Stimulated activated memory B cell treated with anti-CD40 and anti-IgM and Interleukin-4, amounts not matched to agents 10 μg/mL and 1 μg/mL and 100 μg/mL, for 72 hours (primary cell): Measurements from ENCODE around the gene PUS7L.

Experiments
- ATAC-seq: fragments of 150-1000 bp; cut with Tn5 transposase; 2 replicates; pipeline ENCODE4 v1.10.0; 2021
- H3K27ac Mint-ChIP-seq: one replicate; pipeline ENCODE4 v1.8.0; 2022; ENCODE audit warnings: mild to moderate bottlenecking, mixed read lengths
- H3K27me3 Mint-ChIP-seq: one replicate; pipeline ENCODE4 v1.8.0; 2022; ENCODE audit warnings: mixed read lengths
- H3K36me3 Mint-ChIP-seq: one replicate; pipeline ENCODE4 v1.8.0; 2022; ENCODE audit warnings: mixed read lengths
- H3K4me1 Mint-ChIP-seq: one replicate; pipeline ENCODE4 v1.8.0; 2022; ENCODE audit warnings: mixed read lengths
- H3K4me3 Mint-ChIP-seq: one replicate; pipeline ENCODE4 v1.8.0; 2022; ENCODE audit warnings: mild to moderate bottlenecking, moderate library complexity, mixed read lengths
- H3K9me3 Mint-ChIP-seq: one replicate; pipeline ENCODE4 v1.8.0; 2022; ENCODE audit warnings: mixed read lengths

Gene PUS7L

GRCh38 chr12:43758728-43759563 lies at the start of gene PUS7L, which contains the start of gene IRAK4:
TSS of gene PUS7L (minus strand) at chr12:43758790. CDS start at chr12:43755245, 3,545 bp downstream.
TSS of gene IRAK4 (plus strand) at chr12:43758951. CDS start at chr12:43768112, 9,161 bp downstream.
- no peaks in the 10 kb centered on the region for H3K27me3 Mint-ChIP-seq
- peak within 1 kb of the TSS; percentile 99 for H3K4me3 Mint-ChIP-seq
- peak within 1 kb of the TSS; percentile 99 for H3K27ac Mint-ChIP-seq
- ATAC-seq = peak; percentile 99
- peaks cover 71% of the 10 kb centered on the region for H3K4me1 Mint-ChIP-seq
- peaks cover 26% of the 10 kb centered on the region for H3K36me3 Mint-ChIP-seq
- H3K9me3 Mint-ChIP-seq = no peaks in the 10 kb centered on the region

GRCh38 chr12:43807386-43807785 lies 48.8 kb upstream of the PUS7L start:
- H3K4me3 Mint-ChIP-seq = no peak overlapping the region
- H3K27ac Mint-ChIP-seq = peak overlapping the region; percentile 97
- no peaks in the 10 kb centered on the region for H3K27me3 Mint-ChIP-seq
- peaks cover 5% of the 10 kb centered on the region for H3K36me3 Mint-ChIP-seq
- ATAC-seq = no peak
- H3K4me1 Mint-ChIP-seq = peaks cover 20% of the 10 kb centered on the region
- no peaks in the 10 kb centered on the region for H3K9me3 Mint-ChIP-seq

- H3K27ac Mint-ChIP-seq = peak overlapping the region; percentile 97
- peaks cover 5% of the 10 kb centered on the region for H3K36me3 Mint-ChIP-seq
- no peaks in the 10 kb centered on the region for H3K27me3 Mint-ChIP-seq
- peak overlapping the region; percentile 96 for H3K4me3 Mint-ChIP-seq
- no peak for ATAC-seq
- H3K9me3 Mint-ChIP-seq = no peaks in the 10 kb centered on the region
- peaks cover 20% of the 10 kb centered on the region for H3K4me1 Mint-ChIP-seq
These were observed 48.1 kb upstream of the PUS7L start for GRCh38 chr12:43806737-43807072.

- Mint-ChIP-seq H3K36me3 (peaks cover 6% of the 10 kb centered on the region), H3K27ac (peak within 1 kb of the TSS; percentile 97), H3K4me3 (peak within 1 kb of the TSS; percentile 96), H3K9me3 (no peaks in the 10 kb centered on the region), H3K27me3 (no peaks in the 10 kb centered on the region), H3K4me1 (peaks cover 20% of the 10 kb centered on the region)
- peak; percentile 99 for ATAC-seq
These were observed 47.5 kb upstream of the PUS7L start, which contains the start of gene TWF1 for GRCh38 chr12:43805860-43806736. TSS of gene TWF1 (minus strand) at chr12:43806317. CDS start at chr12:43806245, 72 bp downstream.

- no peaks in the 10 kb centered on the region for H3K9me3 Mint-ChIP-seq
- H3K36me3 Mint-ChIP-seq = peaks cover 14% of the 10 kb centered on the region
- no peaks in the 10 kb centered on the region for H3K27me3 Mint-ChIP-seq
- H3K27ac Mint-ChIP-seq = peak overlapping the region; percentile 97
- H3K4me3 Mint-ChIP-seq = peak overlapping the region; percentile 96
- no peak for ATAC-seq
- H3K4me1 Mint-ChIP-seq = peaks cover 20% of the 10 kb centered on the region
These were observed 46.7 kb upstream of the PUS7L start for GRCh38 chr12:43805149-43805859.

GRCh38 chr12:43797561-43798217 lies 39.1 kb upstream of the PUS7L start:
- Mint-ChIP-seq H3K27me3 (no peaks in the 10 kb centered on the region), H3K4me1 (no peaks in the 10 kb centered on the region), H3K9me3 (no peaks in the 10 kb centered on the region), H3K27ac (no peak overlapping the region), H3K4me3 (no peak overlapping the region), H3K36me3 (peaks cover 35% of the 10 kb centered on the region)
- no peak for ATAC-seq

GRCh38 chr12:43795716-43796280 lies 37.2 kb upstream of the PUS7L start:
- ATAC-seq = no peak
- no peak overlapping the region for H3K27ac Mint-ChIP-seq
- H3K4me1 Mint-ChIP-seq = no peaks in the 10 kb centered on the region
- no peak overlapping the region for H3K4me3 Mint-ChIP-seq
- no peaks in the 10 kb centered on the region for H3K9me3 Mint-ChIP-seq
- no peaks in the 10 kb centered on the region for H3K27me3 Mint-ChIP-seq
- peaks cover 38% of the 10 kb centered on the region for H3K36me3 Mint-ChIP-seq

- no peak for ATAC-seq
- H3K27me3 Mint-ChIP-seq = no peaks in the 10 kb centered on the region
- peaks cover 32% of the 10 kb centered on the region for H3K36me3 Mint-ChIP-seq
- H3K4me1 Mint-ChIP-seq = no peaks in the 10 kb centered on the region
- H3K9me3 Mint-ChIP-seq = no peaks in the 10 kb centered on the region
- H3K4me3 Mint-ChIP-seq = no peak overlapping the region
- no peak overlapping the region for H3K27ac Mint-ChIP-seq
These were observed 31.4 kb upstream of the PUS7L start for GRCh38 chr12:43789941-43790340.

GRCh38 chr12:43786899-43787693 lies 28.5 kb upstream of the PUS7L start:
- no peak for ATAC-seq
- no peak overlapping the region for H3K4me3 Mint-ChIP-seq
- no peaks in the 10 kb centered on the region for H3K4me1 Mint-ChIP-seq
- peaks cover 37% of the 10 kb centered on the region for H3K36me3 Mint-ChIP-seq
- H3K27ac Mint-ChIP-seq = no peak overlapping the region
- no peaks in the 10 kb centered on the region for H3K27me3 Mint-ChIP-seq
- H3K9me3 Mint-ChIP-seq = no peaks in the 10 kb centered on the region

- no peak for ATAC-seq
- Mint-ChIP-seq H3K4me3 (no peak overlapping the region), H3K4me1 (no peaks in the 10 kb centered on the region), H3K9me3 (no peaks in the 10 kb centered on the region), H3K36me3 (peaks cover 17% of the 10 kb centered on the region), H3K27ac (no peak overlapping the region), H3K27me3 (no peaks in the 10 kb centered on the region)
These were observed 17.9 kb upstream of the PUS7L start for GRCh38 chr12:43776498-43776897.

GRCh38 chr12:43766291-43766690 lies 7.7 kb upstream of the PUS7L start:
- peaks cover 22% of the 10 kb centered on the region for H3K4me1 Mint-ChIP-seq
- H3K9me3 Mint-ChIP-seq = no peaks in the 10 kb centered on the region

GRCh38 chr12:43764528-43764927 lies 5.9 kb upstream of the PUS7L start:
- Mint-ChIP-seq H3K27ac (no peak overlapping the region), H3K4me3 (no peak overlapping the region), H3K27me3 (no peaks in the 10 kb centered on the region), H3K9me3 (no peaks in the 10 kb centered on the region), H3K36me3 (peaks cover 24% of the 10 kb centered on the region), H3K4me1 (peaks cover 34% of the 10 kb centered on the region)
- ATAC-seq = no peak

More at GRCh38 chr12:43766291-43766690, 7.7 kb upstream of the PUS7L start:
- Mint-ChIP-seq H3K4me3 (no peak overlapping the region), H3K27ac (no peak overlapping the region), H3K27me3 (no peaks in the 10 kb centered on the region), H3K36me3 (peaks cover 30% of the 10 kb centered on the region)
- ATAC-seq = no peak

GRCh38 chr12:43763769-43764168 lies 5.2 kb upstream of the PUS7L start:
- H3K36me3 Mint-ChIP-seq = peaks cover 19% of the 10 kb centered on the region
- no peak for ATAC-seq
- no peak overlapping the region for H3K27ac Mint-ChIP-seq
- no peak overlapping the region for H3K4me3 Mint-ChIP-seq
- no peaks in the 10 kb centered on the region for H3K27me3 Mint-ChIP-seq
- H3K4me1 Mint-ChIP-seq = peaks cover 39% of the 10 kb centered on the region
- no peaks in the 10 kb centered on the region for H3K9me3 Mint-ChIP-seq

GRCh38 chr12:43762596-43762995 lies 4.0 kb upstream of the PUS7L start:
- ATAC-seq = no peak
- H3K9me3 Mint-ChIP-seq = no peaks in the 10 kb centered on the region
- H3K4me1 Mint-ChIP-seq = peaks cover 47% of the 10 kb centered on the region
- no peak overlapping the region for H3K27ac Mint-ChIP-seq
- no peak overlapping the region for H3K4me3 Mint-ChIP-seq
- peaks cover 15% of the 10 kb centered on the region for H3K36me3 Mint-ChIP-seq
- no peaks in the 10 kb centered on the region for H3K27me3 Mint-ChIP-seq
